Tibial artery (tissue), 4 donors: ENCODE data around the gene ARHGEF6.
"Not testable (repeated sequence)": the region's sequence is repeated elsewhere in the genome, so short reads cannot be mapped to it uniquely, and the experiment has no call there.

ENCODE experiments used
- DNase-seq, 2 donors: peaks; one replicate each; pipeline ENCODE4 v3.0.0-alpha.2; 2019
- H3K27ac ChIP-seq, 2 donors: fragments of 200-600 bp; sonication (generic) in 1 of 2; 1 replicate in 1 of 2; 2 replicates in 1 of 2; pipeline ENCODE4 v1.5.1; 2018 to 2019; ENCODE audit warnings: mild to moderate bottlenecking in 1 of 2
- H3K27me3 ChIP-seq, 2 donors: fragments of 200-600 bp; sonication (generic) in 1 of 2; one replicate each; pipeline versions ENCODE4 v1.5.1 to v1.6.0; 2016 to 2019
- H3K36me3 ChIP-seq, 3 donors: fragments of 200-600 bp; sonication (generic) in 2 of 3; one replicate each; pipeline ENCODE4 v1.5.1; 2016 to 2019; ENCODE audit warnings: mild to moderate bottlenecking in 2 of 3
- H3K4me1 ChIP-seq, 4 donors: fragments of 200-600 bp; sonication (generic) in 2 of 4; 1 replicate in 3 of 4; 2 replicates in 1 of 4; pipeline ENCODE4 v1.5.1; 2016 to 2019
- H3K4me3 ChIP-seq, 2 donors: fragments of 200-600 bp; sonication (generic) in 1 of 2; 1 replicate in 1 of 2; 2 replicates in 1 of 2; pipeline ENCODE4 v1.5.1; 2018 to 2019; ENCODE audit warnings: mild to moderate bottlenecking in 2 of 2
- H3K9me3 ChIP-seq, 3 donors: fragments of 200-600 bp; sonication (generic) in 1 of 3; one replicate each; pipeline ENCODE4 v1.5.1; 2016 to 2019
- CTCF ChIP-seq, 2 experiments: fragments of 200-600 bp in 1 of 2; fragments of 450-650 bp in 1 of 2; IDR thresholded peaks; one replicate each; pipeline ENCODE4 v1.5.1; 2017 to 2019; ENCODE audit warnings: antibody characterized with exemption in 2 of 2, mild to moderate bottlenecking in 1 of 2, moderate library complexity in 1 of 2
- intact Hi-C: fragments of 100-400 bp; cut with DNase I; formaldehyde crosslinking; loops from one replicate; pipeline ENCODE4 v1.15.0; 2023; ENCODE audit warnings: low total_unique reads

ARHGEF6 gene

GRCh38 chrX:136822337-136823095, 41.8 kb upstream of the ARHGEF6 start:
- Histone ChIP-seq H3K4me1 (no peaks in the 10 kb centered on the region), H3K4me3 (no peak overlapping the region), H3K9me3 (no peaks in the 10 kb centered on the region), H3K27ac (no peak overlapping the region), H3K27me3 (no peaks in the 10 kb centered on the region), H3K36me3 (peaks cover 4 to 21% (median 7%) of the 10 kb centered on the region in 3 donors)
- TF ChIP-seq CTCF (IDR thresholded peaks at IDR 0.05) = no peak
- intact Hi-C loops = no loop called here
- DNase-seq = no peak

GRCh38 chrX:136819756-136820155, 39.0 kb upstream of the ARHGEF6 start:
- H3K27ac ChIP-seq, H3K9me3 ChIP-seq, H3K4me1 ChIP-seq, H3K4me3 ChIP-seq, DNase-seq, H3K27me3 ChIP-seq, intact Hi-C loops: not testable (repeated sequence)
- H3K36me3 ChIP-seq = peaks cover 4 to 21% (median 7%) of the 10 kb centered on the region in 3 donors

- no peak for DNase-seq
- no peaks in the 10 kb centered on the region for H3K27me3 ChIP-seq
- no peak overlapping the region for H3K27ac ChIP-seq
- H3K4me3 ChIP-seq = no peak overlapping the region
- no peaks in the 10 kb centered on the region for H3K9me3 ChIP-seq
- H3K4me1 ChIP-seq = no peaks in the 10 kb centered on the region
- intact Hi-C loops = no loop called here
- no peak for TF ChIP-seq CTCF (IDR thresholded peaks at IDR 0.05)
- H3K36me3 ChIP-seq = peaks cover 4 to 21% (median 7%) of the 10 kb centered on the region in 3 donors
Observed at GRCh38 chrX:136819031-136819703, 38.4 kb upstream of the ARHGEF6 start.

GRCh38 chrX:136816975-136817374, 36.2 kb upstream of the ARHGEF6 start:
- intact Hi-C loops = no loop called here
- Histone ChIP-seq H3K4me1 (no peaks in the 10 kb centered on the region), H3K27ac (no peak overlapping the region), H3K36me3 (peaks cover 4 to 21% (median 7%) of the 10 kb centered on the region in 3 donors), H3K9me3 (no peaks in the 10 kb centered on the region), H3K27me3 (no peaks in the 10 kb centered on the region), H3K4me3 (no peak overlapping the region)
- no peak for TF ChIP-seq CTCF (IDR thresholded peaks at IDR 0.05)
- DNase-seq = no peak

DNA sequence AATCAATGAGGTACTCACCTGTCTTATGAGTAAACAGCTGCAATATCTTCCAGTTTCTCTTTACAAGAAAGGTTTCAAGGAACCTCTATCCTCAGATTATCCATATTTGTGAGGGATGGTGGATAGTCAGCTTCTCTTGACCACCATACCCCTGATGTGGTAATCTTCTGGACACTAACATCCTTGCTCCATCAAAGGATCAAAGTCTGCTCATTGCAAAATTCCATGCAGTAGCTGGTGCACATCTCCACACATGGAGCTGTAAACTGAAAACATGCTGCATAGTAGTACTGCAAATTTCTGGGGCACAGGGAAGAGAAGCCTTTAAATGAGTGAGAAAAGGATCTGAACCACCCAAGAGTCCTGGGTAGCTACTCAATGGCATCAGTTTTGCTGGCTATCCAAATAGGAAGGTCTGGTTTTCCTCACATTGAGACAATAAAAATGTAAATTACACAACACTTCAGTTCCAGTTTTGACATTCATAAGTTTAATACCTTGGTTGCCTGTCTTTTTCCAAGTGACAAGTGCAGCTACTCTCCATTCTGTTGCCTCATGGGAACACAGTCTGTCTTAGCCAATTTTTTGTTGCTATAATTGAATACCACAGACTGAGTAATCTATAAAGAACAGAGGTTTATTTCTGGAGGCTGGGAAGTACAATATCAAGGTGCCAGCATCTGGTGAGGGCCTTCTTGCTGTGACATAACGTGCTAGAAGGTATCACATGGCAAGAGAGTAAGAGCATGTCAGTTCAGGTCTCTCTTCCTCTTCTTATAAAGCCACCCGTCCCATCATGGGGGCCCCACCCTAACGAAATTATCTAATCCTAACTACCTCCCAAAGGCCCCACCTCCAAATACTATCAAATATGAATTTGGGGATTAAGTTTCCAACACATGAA, 34.4 kb upstream of the ARHGEF6 start:
- Histone ChIP-seq H3K9me3 (no peaks in the 10 kb centered on the region), H3K4me3 (no peak overlapping the region), H3K27me3 (no peaks in the 10 kb centered on the region), H3K4me1 (no peaks in the 10 kb centered on the region), H3K27ac (no peak overlapping the region), H3K36me3 (peaks cover 0 to 16% (median 4%) of the 10 kb centered on the region in 3 donors)
- no peak for TF ChIP-seq CTCF (IDR thresholded peaks at IDR 0.05)
- intact Hi-C loops = no loop called here
- no peak for DNase-seq
